HG03280 (cell line): Measurements from ENCODE around the gene NR2F1-AS1.

Experiments used
- ATAC-seq: cut with Tn5 transposase; IDR thresholded peaks from one replicate; pipeline ENCODE4 v1.9.1; 2021; ENCODE audit warnings: mild to moderate bottlenecking, moderate library complexity; ENCODE audit not compliant: unreplicated experiment

Gene NR2F1-AS1

DNA sequence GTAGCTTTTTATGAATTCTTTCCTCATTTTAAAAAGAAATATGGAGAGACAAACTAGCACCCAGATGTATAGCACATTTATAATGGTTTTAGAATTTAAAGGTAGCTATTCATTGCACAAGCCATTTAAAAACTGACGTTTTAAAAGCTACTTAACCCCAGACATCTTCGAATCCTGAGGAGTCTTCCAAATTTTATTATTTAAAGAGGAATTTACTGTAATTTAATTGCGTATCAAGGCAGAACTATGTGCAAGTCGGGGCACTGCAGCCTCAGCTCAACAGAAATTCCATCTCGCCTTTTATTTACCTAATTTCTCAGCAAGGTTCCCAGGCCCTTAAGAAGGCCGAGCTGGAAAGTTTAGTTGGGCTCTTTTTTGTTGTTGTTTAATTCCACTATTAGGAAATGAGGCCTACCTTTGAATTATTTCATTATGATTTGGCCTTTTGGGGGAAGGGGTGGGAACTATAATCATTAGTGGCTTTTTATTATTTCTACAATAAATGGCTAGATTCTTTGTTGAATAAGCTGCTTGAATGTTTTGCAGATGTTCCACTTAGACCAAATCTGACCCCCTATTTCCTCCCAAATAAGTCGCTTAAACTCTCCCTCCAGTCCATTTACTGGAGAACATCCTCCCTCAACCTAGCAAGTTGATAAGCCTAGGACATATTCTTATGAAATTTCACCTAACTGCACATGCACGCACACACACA, 22.2 kb upstream of the NR2F1-AS1 start:
- no peak for ATAC-seq

DNA sequence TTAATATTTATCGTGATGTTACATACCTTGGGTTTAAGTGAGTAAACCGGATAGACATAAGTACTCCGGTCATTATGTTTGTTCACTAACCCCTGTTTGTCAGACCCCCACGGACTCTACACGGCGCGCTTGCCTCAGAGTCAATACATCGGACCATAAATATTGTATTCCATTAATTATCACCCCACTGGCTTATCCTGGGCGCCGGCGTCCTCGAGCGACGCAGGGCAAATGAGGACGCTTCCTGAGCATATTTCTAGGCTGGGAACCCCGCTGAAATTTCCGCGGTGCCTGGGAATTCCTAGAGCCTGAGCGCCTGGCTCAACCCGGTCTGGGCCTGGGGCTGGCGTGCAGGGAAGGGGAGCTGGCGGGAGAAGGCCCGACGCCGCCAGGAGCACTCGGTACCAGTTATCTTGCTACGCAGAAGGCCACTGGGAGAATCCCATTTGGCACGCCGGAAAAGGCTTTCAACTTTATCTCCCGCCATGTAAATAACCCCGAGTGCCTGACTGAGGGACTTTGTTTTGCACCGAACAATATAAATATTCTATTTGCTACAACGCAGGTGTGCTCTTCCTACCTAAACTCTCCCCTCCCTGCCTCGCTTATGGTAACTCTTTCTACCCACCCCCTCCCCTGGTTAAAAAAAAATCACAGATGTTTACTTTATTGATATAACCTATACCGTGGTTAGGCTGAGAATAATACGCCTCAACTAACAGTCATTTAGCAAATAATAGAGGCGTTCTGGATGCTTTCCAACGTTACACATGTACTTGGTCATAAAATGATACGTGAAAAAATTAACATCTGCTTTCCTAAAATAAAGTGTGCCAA, 21.4 kb upstream of the NR2F1-AS1 start:
- ATAC-seq: no peak

DNA sequence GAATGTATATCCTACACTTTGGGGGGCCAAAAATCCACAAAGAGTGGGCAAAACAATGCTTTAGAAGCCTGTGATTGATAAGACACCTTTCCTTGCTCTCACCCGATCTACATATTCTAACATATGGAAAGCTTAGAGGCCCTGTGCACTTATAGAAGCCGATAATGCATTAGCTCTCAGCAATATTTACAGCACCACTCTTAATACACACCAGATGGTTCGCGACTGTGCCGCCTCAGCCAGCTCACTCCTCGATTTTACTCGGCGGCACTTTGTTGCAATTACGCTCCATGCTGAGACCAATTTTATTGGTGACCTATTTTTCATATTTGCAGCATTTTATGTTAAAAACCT, 20.8 kb upstream of the NR2F1-AS1 start:
- ATAC-seq: no peak

DNA sequence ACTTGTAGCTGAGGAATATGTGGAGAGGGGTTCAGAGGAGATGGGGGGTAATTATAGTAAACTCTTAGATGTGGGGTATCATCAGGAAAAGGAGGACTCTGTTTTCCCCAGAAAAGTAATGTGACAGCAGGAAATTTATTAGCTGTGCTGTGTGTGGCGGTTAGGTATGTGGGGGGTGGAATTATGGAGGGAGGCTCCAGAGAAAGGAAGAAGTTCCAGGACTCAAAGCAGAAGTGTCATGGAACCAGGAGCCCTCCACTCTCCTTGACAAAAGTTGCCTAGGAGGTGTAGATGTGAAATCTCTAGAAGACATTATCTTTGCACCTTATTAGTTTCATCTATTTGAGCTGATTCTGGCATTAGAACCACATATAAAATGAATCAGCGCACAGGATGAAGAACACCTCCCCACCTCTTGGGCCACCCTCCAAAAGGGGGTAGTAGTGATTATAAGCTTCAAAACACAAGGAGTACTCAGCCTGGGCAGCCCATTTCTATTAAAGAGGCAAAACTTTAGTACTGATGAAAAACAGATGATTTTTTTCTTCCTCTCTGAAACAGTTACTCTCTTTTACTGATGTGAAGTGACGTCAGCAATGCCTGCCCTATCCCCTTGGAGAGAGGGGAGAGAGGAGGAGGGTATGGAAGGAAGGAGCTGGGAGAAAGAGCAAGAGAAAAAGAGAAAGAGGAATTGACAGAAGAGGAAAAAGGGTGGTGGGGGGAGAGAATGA, 20.2 kb upstream of the NR2F1-AS1 start:
- no peak for ATAC-seq

DNA sequence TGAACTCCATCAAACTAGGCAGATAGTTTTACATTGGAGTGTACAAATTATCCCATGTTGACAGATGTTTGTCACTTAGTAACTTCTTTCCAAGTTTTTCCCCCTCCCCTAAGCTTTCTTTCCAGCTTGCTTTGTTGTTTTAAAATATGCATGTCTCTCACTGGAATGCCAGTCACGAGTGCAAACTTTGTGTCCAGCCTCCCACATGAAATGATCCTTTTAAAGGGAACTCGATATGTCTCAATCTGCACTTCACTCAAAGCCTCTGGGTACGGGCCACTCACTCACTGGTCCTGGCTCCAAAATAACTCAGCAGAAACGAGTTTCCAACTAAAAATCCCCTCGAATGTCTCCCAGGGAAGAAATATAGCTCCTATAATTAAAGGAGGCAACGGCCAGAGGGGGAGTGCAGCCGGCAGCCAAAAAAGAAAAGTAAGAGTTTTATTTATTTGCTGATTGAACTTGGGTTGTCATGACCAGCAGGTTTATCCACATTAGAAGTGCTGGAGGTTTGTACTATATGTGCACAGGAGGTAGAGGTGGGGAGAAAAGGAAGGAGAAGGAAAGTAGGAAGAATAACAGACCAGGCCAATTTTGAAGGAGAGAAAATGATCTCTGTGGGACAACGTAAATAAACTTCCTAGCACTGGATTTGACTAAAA, 19.5 kb upstream of the NR2F1-AS1 start:
- ATAC-seq: no peak

DNA sequence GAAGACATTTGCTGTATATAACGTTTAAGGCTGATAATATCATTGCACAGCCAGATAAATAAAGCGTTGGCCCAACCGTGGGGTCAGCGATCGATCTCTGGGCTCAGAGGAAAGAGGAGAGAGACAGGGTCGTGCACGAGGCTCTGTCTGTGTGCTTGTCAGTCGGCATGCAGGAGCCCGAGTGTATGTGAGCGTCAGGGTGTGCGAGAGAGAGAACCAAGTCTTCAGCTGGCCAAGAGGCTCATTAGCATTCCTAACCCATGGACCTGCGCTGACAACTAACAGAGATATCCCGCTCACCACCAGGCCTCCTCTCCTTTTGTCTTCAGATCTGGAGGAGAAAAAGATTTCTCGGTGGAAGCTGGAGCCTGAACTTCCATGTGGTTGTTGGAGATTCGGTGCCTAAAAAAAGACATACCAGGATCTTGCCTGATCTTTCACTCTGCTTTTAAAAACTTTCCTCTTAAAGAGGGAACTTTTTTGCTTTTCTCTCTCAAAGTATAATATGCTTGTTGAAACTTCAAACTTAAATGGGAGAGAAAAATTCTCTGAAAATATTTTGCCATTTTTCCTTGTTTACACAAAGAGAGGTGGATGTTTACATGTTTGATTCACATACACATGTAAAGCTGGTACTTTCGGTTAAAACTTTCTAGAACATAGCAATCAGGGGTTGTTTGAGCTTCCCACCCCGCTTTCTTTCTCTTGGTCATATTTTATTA, 18.5 kb upstream of the NR2F1-AS1 start:
- no peak for ATAC-seq

DNA sequence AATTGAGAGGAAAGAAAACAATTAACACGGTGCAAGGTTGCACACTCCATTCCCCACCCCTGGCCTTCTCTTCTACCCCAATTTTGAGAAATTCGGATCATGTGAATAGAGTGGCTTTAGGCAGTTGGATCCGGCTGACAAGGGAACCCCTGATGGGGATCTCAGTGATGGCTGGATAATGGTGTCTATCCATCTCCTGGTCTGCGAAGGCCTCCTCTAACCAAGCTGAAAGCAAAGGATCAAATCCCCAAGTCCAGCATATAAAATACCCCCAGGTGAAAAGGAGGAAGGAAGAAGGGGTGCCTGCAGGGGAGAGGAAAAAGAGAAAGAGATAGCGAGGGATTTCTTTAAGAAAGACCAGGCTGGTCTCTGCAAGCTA, 18.0 kb upstream of the NR2F1-AS1 start:
- ATAC-seq: no peak

DNA sequence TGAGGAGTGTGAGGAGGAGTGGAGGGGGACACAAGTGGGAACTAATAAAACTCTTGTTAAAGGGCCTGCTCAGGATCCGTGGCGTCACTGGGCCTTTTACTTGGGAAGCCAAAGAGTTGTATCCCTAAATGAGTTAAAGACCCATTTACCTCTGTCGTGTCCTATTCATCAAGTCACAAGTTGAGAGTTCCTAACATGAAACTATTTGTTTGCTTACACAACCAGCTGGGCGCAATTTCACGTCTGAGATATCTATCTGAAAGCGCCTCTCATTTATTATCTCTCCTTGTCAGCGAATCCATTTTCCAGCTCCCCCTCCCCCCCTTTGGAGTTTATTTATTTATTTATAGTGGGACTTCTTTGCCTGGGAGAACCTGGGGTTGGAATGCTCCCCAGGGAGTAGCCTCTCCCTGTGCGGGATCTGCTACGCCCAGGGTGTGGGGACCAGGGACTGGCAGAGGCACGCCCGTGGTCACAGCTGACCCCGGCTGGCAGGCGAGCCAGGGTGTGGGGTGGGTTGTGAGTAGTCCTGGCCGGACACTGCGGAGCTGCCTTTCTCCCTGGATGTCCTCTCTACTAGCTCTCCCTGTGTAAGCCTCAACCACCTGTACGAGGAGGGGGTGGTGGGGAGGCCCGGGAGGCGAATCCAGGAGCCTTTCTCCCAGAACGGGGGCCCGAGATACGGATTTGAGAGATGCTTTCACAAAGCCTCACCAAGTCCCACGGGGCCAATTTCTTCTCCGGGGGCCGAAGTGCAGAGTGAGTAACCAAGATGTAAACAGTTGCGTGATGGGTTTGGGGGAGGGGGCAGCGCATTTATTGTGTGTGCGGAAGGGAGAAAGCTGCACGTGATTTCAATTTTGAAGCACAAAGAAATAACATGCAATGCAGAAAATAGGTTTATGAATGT, 17.3 kb upstream of the NR2F1-AS1 start:
- no peak for ATAC-seq

DNA sequence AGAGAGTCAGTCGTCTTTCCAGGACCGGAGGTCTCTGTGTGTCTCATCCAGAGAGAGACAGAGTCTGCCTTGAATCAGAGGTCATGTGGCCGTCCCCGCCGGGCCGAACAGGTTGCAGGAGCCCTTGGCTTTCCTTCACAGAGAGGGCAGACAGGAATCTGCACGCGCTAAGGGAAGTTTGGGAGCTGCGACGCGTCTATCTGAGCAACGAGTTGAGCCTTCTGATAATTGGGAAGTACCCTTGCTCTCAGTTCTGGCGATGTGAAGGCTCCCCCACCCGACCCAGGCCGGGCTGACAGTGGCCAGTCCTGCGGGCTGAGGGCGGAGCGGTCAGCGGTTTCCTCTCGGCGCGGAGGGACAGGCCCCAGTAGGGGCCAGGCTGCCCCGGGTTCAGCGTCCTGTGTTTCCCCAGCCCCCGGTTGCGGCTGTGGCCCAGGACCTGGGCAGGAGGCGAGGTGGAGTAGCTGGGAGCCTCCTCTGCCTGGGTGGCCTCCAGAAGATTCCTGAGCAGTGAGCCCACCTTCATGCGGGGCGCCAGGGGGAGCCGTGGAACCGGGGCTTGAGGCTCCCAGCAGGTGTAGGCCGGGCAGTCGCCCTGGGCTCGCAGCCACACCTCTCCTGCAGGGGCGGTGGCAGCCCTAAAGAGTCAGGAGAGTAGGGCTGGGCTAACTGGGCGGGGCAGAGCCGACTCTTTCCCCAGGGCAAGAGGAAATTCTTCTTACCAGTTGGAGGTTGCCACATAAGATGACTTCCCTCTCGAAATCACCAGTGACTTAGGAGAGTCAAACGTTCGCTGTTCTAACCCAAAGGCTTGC, 15.9 kb upstream of the NR2F1-AS1 start:
- no peak for ATAC-seq

DNA sequence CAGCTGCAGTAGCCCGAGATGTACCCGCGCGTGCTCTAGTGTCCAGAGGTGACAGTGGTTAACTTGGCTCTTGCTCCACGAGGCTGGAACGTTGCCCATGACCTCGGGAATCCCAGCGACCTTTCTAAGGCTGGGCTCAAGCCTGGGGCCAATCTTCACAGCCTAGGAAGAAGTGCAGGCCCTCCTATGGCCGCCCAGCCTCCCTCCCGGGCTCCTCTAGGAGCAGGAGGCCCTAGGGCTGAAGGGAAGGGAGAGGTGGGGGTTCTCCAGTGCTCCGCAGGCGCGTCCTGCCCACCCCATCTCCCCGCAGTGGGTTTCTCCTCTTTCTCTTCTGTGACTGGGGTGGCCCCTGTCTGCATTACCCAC, 15.3 kb upstream of the NR2F1-AS1 start:
- no peak for ATAC-seq

DNA sequence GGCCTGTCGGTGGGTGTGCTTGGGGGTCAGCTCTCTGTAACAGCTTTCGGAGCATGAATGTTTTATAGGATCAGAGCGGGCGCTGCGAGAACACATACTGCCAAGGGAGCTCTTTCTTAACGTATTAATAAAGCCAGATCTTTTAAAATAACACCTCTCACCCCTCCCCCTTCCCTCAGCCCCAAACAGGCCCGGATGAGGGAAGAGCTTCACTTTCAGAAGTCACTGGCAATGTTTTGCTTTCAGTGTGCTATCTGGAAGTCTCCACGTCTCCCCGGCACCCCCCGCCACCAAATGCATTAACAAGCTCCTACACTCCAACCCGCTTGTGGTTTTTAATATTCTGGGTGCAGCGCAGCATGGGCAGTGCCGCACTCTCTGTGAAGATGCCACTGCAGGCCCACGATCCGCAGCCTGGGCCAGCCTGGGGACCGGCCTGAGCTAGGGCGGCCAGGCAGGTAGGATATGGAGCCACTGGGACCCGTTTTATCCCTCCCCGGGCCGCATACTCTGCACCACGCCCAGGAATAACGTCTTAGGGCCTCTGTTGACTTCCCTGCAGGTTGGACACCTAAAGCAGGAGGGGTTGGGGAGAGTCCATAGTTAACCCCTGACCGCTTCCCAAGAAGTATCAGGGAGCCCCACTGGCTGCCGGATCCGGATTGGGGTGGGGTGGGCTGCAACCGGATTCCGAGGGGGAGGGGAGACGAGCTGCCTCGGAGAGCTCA, 14.6 kb upstream of the NR2F1-AS1 start:
- ATAC-seq: no peak

DNA sequence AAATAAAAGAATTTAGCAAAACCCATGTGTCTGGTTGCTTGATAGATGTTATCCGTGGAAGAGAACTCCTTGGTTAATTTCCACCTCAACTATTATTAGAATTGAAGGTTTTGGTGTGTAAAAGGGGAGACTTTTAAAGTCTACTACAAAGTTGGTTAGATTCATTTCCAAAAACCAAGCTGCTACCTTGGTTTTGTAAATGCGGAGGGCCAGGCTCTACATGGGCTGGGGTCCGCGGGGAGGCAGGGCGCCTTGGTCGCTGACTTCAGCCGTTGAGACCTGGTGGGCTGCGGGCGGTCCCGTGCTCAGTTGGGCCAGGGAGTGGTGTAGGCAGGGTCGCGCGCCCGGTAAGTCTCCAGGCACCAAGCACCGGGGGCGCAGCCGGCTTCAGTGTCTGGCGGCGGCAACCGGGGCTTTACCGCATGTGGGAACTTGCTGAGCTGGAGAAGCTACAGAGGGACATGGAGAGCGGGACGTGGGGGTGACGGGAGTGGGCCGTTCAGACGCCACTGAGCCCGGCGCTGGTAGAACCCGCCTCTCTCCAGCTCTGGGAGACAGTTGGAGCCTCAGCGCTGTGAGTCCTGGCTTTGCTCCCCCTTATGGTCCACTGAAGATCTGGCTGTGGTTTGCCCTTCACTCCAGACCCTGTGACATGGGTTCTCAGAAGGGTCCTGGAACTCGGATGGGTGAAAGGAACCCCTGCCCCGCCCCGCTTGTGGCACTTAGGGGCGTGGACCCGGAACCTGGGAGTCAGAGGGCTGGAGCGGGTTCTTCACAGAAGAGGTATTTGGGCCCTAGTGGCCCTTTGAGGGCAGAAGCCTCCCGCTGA, 13.8 kb upstream of the NR2F1-AS1 start:
- ATAC-seq: no peak

DNA sequence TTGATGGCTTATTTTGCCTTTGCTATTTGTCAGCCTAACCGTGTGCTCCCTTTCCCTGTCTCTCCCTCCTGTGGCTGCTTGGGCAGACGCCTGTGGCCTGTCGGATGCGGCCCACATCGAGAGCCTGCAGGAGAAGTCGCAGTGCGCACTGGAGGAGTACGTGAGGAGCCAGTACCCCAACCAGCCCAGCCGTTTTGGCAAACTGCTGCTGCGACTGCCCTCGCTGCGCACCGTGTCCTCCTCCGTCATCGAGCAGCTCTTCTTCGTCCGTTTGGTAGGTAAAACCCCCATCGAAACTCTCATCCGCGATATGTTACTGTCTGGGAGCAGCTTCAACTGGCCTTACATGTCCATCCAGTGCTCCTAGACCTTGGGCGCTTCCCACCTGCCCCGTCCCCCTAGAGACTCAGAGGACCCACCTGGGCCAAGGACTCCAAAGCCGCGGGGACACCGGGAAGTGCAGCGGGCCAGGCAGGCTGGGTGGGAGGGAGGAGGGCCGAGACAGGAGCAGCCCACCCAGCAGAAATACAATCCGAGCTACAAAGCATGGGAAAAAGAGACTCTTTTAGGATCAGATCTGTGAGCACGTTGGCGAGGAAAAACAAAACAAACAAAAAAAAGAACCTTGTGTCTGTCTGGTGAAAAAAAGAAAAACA, 12.6 kb upstream of the NR2F1-AS1 start:
- ATAC-seq: no peak

DNA sequence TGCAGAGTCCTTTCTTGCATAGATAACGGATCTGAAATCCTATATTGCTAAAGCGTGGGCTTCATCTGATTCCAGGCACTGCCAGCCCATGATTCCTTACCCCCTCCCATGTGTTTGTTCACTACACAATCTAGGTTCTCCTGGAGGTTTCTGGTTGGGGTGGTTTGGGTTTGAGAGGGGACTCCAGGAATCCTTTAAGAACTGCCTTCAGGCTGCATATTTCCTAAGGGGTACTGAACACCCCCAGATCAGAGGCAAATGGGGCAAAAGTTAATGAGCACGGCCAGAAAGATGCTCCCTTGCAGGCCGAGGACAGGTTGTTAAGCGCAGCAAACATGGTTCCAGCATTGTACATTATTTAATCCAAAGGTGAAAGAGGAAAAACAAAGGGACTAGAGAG, 11.9 kb upstream of the NR2F1-AS1 start:
- ATAC-seq: no peak

DNA sequence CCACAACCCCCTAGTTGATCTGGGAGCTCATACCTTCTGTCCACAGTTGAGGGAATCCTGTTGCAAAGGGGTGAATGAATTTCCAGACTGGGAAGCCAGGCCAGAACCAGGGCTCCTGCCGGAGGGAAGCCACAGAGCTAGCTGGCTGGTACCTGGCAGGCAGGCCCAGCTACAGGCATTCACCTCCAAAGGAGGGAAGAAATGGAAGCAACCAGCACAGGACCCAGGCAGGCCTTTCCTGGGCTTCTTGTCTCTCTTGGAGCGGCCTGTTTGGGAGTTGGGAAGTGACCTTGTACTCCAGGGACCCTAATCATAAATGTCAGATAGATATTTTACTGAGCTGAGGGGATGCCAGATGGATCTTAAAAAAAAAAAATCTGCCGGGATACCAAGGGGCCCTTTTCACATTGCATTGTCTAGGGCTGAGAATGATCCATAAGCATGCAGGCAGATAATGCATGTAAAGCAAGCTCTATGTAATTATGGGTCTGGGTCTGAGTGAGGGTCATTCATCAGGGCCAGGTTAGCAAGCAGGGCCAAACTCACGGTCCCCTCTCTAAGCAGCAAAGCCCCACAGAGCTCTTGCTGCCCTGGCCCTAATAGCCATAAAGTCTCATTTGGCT, 10.4 kb upstream of the NR2F1-AS1 start:
- no peak for ATAC-seq

DNA sequence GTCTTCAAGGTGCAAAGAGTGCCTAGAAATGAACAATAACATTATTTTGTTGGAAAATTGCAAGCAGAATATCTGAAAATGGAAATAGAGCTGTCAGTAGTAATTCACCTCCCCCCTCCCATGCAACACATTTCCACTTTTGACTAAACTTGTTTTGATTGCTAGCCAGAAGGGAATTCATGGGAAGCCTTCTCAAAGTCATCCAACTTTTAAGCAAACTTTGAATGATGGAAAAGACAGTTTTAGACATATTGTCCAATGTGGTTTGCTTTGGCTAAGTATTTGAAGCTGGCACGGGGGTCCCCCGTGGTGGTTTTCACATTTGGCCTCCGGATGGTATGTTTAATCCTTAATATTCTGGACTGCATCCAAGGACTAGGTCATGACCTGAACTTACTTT, 9.5 kb upstream of the NR2F1-AS1 start:
- ATAC-seq: no peak
